ENCODE measurements around the gene MYO5B.
A peak's percentile ranks its signal among the peaks of the same experiment; 100 is the strongest.

MYO5B gene

DNA sequence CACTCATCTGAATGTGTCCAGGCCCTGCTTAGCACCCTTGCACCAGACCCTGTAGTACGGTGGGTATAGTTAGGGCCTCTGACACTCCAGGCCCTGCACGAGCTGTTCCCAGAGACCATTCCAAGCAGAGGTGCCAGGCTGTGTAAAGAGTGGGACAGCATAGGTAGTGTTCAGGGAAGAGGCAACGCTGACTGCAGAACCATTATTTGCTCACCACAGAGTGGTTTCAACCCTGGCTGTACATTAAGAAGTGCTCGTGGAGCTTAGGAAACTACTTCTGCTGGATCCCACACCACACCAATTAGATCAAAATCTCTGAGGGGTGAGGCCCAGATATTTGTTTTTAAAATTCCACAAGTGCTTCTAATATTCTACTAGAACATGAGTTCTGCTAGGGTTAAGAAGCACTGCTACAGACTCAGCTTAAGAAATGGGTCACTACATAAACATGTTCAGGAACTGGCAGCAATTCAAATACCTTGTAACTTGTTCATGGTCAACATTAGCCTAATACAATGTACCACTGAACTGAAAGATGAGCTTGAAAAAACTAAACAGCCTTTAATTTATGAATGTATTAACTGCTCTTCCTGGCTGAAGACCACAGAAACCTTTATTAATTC, 183.0 kb downstream of the MYO5B start:
- no peak for DNase-seq (ENCODE audit: low spot score)

DNA sequence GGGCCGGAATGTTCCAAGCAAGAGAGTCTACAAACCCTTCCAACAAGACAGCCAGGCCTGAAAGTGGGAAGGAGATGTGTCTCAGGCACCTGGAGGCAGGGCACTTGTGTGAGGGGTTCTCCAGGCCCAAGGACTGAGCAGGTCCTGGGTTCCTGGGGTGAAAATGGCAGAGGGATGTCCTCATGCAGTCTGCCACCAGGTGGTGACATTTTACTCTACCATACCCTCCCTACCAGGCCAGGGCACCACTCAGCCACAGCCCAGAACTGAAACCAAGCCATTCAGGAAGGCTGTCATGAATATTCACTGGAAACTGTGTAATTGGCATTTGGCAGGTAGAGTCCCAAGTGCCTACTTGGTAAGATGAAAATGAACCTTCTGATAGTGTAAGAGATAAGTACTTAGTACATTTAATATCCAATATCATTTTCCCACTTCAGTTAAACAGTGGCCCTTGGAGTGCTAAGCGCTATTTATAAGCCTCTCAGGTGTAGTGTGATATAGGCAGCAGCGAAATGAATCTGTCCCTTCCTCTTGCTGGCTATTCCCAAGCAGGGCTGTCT, 185.1 kb downstream of the MYO5B start:
- peak; percentile 18 for DNase-seq (ENCODE audit: low spot score)

DNA sequence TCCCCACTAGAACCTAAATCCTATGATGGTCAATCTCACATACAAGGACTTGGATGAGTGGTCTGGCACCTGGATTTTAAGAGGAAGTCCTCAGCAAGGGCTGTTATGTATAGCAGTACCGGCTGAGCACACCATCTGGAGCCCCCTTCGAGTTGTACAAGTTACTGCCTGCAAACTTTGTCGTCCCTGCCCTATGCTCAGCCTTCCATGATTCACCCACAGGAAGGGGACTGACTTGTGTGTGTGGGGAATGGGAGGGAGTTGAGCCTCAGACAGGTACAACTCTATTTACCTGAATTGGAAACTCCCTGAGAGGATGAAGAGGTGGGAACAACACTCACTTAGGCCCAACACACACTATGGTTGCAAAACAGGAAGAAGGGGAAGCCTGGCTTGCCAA, 186.6 kb downstream of the MYO5B start:
- no peak for DNase-seq (ENCODE audit: low spot score)

DNA sequence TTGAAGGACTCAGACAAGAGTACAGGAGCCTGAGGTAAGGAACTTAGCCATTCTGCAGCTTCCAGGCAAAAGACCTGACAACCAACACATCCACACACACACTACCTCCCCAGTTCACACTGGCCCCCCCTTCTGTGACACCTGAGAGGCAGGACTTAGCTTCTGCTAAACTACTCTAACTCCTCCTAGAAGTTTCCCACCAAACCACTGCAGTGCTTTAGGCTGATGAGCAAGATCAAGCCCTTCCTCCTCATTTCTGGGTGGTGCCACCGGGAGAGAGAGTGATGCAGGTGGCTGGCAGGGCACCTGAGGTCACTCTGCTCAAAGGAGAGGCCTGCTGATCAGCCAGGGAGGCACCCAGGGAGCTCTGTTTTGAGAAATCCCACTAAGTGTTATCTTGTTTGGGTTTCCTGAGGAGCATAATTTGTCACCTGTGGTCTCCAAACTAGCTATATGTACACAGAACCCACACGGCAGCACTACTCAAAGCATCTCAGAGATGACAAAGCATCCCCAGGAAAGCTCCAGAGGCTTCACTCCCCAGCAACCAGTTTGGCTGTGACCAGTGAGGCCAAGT, 188.4 kb downstream of the MYO5B start:
- no peak for DNase-seq (ENCODE audit: low spot score)

DNA sequence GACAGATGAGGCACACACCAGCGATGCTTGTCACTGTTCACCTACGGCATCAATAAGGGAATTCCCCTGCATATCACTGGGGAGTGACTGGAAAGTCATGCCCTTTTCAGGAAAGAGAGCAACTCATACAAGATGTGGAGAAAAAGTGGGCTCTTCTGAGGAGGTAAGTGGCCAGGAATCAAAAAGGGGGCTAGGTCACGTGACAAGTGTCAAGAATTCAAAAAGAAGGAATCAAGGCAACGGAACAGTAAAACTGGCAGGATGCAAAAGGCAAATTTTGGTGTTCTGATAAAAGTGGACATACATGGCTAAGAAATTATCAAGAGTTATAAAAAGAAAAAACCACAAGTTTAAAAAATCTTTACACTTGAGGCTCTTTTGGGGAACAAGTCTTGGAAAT, 190.9 kb downstream of the MYO5B start:
- DNase-seq (ENCODE audit: low spot score): no peak

GRCh38 chr18:50002781-50003180, 192.2 kb downstream of the MYO5B start:
- no peak for DNase-seq (ENCODE audit: low spot score)

DNA sequence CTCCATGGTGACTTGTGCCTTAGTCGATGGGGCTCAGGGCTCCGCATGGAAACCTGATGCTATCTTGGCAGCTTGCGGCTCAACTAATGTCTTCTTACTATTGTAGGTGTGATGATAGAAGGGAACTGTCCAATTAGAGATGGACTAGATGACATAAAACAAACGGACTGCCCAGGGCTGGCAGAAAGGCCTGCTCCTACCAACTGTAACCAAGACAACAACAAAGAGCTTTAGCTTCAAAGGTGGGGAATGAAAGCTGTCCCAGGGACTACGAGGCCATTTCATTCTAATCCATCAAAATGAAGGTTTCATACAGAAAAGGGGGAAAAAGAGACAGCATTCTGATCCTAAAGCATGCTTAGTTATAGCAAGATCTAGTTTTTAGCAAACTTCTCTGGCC, 194.7 kb downstream of the MYO5B start:
- no peak for DNase-seq (ENCODE audit: low spot score)

GRCh38 chr18:49999128-49999527, 195.8 kb downstream of the MYO5B start:
- peak; percentile 55 for DNase-seq (ENCODE audit: low spot score)

- DNase-seq (ENCODE audit: low spot score): no peak
Observed at GRCh38 chr18:49997558-49997957, 197.4 kb downstream of the MYO5B start.

GRCh38 chr18:49994410-49994809, 200.5 kb downstream of the MYO5B start:
- DNase-seq (ENCODE audit: low spot score): no peak

DNA sequence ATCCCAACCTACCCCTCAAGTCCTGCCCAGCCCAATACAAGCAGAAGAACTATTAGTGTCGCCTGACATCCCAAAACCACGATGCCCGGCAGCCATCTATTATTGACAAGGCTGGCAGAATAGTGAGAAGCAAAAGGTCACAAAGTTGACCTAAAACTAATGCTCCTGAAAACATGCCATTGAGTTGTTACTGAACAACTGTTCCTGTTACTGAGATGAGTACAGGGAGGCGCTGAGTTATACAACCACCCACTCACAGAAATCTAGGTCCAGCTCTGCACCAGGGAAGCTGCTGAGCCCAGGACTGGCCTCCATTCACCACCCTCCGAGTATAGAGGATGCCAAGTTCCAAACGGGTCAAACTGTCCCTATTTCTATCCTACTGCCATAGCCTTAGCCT, 201.6 kb downstream of the MYO5B start:
- DNase-seq (ENCODE audit: low spot score): no peak

DNA sequence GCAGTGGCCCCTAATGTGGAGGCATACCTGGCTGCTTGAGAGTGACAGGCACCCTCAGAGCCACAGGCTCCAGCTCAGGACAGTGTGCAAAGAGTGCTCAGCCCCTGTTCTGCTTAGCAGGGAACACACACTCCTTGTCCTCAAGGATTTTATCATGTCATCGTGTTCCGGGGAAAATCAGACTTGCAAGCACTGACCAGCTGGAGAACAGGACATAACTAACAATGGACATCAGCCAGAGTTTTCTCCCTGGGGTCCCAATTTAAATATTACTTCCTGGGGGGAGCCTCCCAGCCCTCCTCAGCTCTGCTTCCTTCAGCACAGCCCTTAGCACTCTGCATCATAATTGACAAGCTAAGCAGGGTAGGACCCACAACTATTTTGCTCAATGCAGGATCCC, 206.2 kb downstream of the MYO5B start:
- no peak for DNase-seq (ENCODE audit: low spot score)

- no peak for DNase-seq (ENCODE audit: low spot score)
Observed at GRCh38 chr18:49988101-49988500, 206.8 kb downstream of the MYO5B start.

DNA sequence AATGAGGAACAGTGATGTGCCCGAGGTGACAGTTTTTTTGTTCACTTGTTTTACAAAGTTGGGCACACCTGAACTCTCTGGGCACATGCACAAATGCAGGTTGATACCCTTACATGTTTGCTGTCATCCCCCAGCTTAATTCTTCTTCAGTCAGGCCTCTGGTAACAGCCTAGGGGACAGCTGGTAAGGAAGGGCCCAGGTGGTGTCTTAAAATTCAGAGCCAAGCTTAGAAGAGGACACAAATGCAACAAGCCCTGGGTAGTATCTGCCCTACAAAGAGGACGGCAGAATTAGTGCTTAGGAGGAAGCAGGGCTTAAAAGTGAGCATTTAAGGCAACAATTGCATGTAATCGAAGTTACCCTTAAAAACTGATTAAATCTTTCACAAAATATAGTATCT, 209.7 kb downstream of the MYO5B start:
- no peak for DNase-seq (ENCODE audit: low spot score)

DNA sequence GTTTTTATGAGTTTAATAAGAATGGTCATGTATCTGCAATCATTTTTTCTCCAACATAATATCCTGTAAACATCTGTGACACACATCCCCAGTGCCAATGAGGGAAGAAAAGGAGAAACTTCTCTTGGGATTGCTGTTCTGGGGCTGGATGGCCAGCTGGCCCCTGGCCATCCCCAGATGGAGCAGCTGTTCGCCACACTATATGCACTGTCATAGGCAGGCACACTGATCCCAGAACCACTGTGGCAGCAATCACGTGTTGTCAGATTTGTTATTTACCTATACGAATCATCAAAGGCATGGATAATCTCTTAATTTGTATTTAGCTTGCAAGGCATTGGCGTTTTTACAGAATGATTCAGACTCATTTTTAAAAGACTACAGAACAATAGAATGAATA, 214.1 kb downstream of the MYO5B start:
- no peak for DNase-seq (ENCODE audit: low spot score)

GRCh38 chr18:49976795-49977560, 218.0 kb downstream of the MYO5B start:
- no peak for DNase-seq (ENCODE audit: low spot score)

DNA sequence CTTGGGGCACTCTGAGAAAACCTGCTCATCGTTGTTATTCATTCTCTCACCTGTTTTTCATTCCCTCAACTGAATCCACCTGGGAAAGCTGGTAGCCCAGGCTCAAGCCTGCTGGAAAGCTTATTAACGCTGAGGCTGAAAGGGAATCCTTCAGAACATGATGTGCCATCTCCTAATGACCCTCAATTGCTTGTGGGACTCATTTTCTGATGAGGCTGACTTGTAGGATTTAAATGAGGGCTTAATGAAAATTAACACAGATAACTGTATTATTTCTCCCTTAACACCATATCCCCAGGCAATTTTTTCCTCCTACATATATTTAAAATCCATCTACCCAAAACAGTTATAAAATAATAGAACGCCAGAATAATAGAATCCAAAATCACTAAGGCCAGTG, 218.9 kb downstream of the MYO5B start:
- no peak for DNase-seq (ENCODE audit: low spot score)

GRCh38 chr18:49974079-49974478, 220.9 kb downstream of the MYO5B start:
- DNase-seq (ENCODE audit: low spot score): no peak

- no peak for DNase-seq (ENCODE audit: low spot score)
Observed at GRCh38 chr18:49973592-49973991, 221.4 kb downstream of the MYO5B start.

GRCh38 chr18:49972535-49972934, 222.4 kb downstream of the MYO5B start:
- no peak for DNase-seq (ENCODE audit: low spot score)

DNA sequence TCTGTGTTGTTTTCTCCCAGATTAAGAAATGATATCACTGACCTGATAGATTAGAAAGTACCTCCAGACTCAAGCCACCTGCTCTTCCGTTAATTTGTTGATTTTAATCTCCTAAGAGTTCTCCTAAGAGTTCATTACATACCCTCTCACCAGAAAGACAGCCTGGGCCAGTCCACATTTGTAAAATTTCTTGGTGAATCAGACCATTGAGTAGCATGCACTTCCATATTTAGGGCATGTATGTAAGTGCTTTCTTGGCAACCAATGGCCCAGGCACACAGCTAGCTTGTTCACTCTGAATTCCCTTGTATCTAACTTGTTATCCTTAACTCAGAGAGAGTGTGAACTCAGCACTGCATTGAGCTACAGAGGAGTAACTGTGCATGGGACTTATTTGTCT, 223.5 kb downstream of the MYO5B start:
- DNase-seq (ENCODE audit: low spot score): no peak

- DNase-seq (ENCODE audit: low spot score): no peak
Observed at GRCh38 chr18:49970319-49970718, 224.6 kb downstream of the MYO5B start.

DNA sequence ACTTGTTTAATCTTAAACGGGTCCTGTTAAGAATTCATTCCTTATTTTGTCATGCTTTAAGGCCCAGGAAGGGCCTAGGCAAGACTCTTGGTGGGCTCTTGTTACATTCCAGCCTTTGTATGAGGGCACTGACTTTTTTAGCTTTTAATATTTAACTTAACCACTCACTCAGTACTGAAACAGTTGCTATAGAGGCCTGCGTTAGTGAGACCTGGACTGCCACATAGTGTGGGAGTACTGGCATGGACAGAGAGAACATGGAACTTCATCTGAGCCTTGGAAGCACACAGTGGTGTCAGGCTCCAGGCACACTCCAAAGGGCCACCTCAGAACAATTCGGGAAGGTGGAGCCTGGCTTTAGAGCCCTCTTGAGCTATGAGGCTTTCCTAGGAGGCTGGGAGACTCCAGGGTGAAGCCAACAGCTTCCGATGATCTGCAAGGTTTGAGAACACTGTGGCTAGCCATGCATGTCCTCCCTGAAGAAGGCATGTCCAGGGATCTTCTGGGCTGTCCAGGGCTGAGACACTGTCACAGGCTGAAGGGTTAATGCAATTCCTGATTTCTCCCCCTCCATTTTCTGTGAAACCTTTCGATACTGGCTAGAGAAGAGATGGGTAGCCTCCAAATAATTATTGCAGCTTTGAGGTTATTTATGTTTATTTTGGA, 226.2 kb downstream of the MYO5B start:
- no peak for DNase-seq (ENCODE audit: low spot score)

All from COLO829 (cell line).